ENCODE data around the gene ATP4A.
A peak's percentile ranks its signal among the peaks of the same experiment; 100 is the strongest.

The ATP4A gene

DNA sequence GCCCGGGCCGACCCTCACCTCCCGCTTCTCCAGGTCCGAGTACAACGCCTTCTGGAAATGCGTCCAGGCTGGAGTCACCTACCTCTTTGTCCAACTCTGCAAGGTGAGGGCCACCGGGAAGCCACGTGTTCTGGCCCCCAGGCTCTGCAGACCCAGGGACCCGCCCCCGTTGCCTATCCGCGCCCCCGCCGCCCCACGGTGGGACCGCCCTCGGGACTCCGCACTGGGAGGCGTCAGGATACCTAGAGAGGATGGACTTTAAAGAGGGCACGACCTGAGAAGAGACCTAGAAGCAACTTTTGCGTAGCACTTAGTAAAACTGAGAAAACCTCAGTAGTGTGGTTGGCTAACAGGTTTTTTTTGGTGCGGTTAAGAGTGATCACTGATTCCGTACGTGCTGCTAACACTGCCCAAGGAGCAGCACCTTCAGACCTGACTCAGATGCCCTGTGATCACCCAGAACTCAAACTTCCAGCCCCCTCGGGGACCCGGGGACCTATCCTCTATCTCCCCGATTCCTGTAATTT lies 17.5 kb downstream of the ATP4A start:
- TF ChIP-seq ZFX (IDR thresholded peaks at IDR 0.05; ENCODE audit: borderline replicate concordance), result no peak
- TF ChIP-seq, protein P1, sequence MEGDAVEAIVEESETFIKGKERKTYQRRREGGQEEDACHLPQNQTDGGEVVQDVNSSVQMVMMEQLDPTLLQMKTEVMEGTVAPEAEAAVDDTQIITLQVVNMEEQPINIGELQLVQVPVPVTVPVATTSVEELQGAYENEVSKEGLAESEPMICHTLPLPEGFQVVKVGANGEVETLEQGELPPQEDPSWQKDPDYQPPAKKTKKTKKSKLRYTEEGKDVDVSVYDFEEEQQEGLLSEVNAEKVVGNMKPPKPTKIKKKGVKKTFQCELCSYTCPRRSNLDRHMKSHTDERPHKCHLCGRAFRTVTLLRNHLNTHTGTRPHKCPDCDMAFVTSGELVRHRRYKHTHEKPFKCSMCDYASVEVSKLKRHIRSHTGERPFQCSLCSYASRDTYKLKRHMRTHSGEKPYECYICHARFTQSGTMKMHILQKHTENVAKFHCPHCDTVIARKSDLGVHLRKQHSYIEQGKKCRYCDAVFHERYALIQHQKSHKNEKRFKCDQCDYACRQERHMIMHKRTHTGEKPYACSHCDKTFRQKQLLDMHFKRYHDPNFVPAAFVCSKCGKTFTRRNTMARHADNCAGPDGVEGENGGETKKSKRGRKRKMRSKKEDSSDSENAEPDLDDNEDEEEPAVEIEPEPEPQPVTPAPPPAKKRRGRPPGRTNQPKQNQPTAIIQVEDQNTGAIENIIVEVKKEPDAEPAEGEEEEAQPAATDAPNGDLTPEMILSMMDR (IDR thresholded peaks at IDR 0.05), result no peak
- H3K27ac ChIP-seq, result peak overlapping the region; percentile 73

GRCh38 chr19:35545001-35545854 lies 18.2 kb downstream of the ATP4A start, which contains the start of gene TMEM147:
Gene TMEM147 (plus strand): TSS chr19:35545626. CDS start chr19:35545740, 114 bp downstream.
- peak within 1 kb of the TSS; percentile 73 for H3K27ac ChIP-seq
- TF ChIP-seq, protein P1 (IDR thresholded peaks at IDR 0.05), result no peak
- no peak for TF ChIP-seq ZFX (IDR thresholded peaks at IDR 0.05; ENCODE audit: borderline replicate concordance)

DNA sequence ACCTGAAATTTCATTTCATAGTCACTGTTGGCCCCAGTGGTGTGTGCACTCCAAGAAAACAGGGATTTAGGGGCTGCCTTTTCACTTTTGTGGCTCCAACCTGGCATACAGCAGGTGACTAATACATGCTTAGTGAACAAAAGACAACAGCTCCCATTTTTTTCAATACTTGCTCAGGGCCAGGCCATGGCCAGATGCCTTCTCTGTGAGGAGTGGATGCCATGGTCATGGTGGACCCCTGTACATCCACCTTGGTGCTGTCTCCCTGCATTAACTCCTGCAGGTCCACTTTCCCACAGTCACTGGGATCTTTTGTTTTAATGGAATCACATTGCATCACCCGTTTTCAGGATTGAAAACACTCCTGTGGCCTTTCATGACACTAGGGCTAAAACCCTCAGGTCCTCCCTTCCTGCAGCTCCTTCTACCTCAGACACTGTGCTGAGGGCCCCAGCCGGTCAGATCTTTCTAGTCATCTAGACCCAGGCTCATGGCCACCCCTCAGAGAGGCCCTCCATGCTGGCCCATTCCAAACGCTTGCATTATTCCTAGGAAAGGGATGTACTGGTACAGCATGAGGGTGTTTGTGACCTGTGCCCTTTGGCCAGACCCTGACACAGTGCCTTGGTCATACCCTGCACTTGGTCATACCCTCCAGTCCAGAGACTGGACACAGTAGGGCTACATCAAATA lies 19.2 kb downstream of the ATP4A start:
- TF ChIP-seq ZFX (IDR thresholded peaks at IDR 0.05; ENCODE audit: borderline replicate concordance), result no peak
- TF ChIP-seq, protein P1 (IDR thresholded peaks at IDR 0.05), result no peak
- peak overlapping the region; percentile 73; the same call in 1 of the 2 replicates for H3K27ac ChIP-seq

DNA sequence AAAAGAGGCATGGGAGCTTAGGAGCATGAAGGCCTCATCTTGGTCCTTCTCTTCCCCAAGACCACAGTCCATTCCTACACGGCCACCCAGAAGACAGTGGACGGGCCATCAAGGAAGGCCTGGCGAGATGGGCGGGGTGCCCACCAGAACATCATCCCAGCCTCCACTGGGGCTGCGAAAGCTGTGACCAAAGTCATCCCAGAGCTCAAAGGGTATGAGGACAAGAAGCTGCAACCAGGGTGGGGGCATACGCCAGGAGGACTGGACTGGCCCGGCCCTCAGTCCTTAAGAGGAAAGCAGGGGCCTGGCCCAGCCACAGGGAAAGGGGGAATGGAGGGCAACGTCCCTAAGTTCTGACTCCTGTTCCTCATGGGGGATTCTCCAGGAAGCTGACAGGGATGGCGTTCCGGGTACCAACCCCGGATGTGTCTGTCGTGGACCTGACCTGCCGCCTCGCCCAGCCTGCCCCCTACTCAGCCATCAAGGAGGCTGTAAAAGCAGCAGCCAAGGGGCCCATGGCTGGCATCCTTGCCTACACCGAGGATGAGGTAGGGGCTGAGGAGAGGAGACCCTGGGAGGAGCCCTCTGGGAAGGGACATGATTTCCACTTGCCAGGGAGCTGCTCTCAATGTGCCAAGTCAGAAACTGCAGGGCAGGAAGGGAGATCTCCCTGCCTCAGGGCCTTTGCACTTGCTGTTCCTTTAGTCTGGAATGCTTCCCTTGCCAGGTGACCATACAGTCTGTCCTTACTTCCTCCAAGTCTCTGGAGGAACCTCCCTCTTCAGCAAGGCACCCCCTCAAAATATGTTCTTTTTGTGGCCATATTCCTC lies 20.0 kb downstream of the ATP4A start:
- TF ChIP-seq ZFX (IDR thresholded peaks at IDR 0.05; ENCODE audit: borderline replicate concordance), result no peak
- TF ChIP-seq, protein P1 (IDR thresholded peaks at IDR 0.05), result no peak
- no peak overlapping the region for H3K27ac ChIP-seq

DNA sequence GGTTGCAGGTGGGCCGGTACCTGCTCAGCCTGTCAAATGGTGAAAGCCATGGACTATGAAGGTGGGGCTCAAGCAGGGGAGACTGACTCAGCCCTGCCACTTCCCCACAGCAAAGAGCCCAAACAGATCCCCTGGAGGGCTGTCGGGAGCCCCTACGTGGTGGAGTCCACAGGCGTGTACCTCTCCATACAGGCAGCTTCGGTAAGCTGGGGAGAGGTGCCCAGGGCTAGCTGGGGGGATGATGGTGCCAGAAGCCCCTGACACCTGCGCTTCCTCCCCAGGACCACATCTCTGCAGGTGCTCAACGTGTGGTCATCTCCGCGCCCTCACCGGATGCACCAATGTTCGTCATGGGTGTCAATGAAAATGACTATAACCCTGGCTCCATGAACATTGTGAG lies 21.2 kb downstream of the ATP4A start:
- no peak overlapping the region for H3K27ac ChIP-seq
- TF ChIP-seq, protein P1 (IDR thresholded peaks at IDR 0.05), result no peak
- no peak for TF ChIP-seq ZFX (IDR thresholded peaks at IDR 0.05; ENCODE audit: borderline replicate concordance)

DNA sequence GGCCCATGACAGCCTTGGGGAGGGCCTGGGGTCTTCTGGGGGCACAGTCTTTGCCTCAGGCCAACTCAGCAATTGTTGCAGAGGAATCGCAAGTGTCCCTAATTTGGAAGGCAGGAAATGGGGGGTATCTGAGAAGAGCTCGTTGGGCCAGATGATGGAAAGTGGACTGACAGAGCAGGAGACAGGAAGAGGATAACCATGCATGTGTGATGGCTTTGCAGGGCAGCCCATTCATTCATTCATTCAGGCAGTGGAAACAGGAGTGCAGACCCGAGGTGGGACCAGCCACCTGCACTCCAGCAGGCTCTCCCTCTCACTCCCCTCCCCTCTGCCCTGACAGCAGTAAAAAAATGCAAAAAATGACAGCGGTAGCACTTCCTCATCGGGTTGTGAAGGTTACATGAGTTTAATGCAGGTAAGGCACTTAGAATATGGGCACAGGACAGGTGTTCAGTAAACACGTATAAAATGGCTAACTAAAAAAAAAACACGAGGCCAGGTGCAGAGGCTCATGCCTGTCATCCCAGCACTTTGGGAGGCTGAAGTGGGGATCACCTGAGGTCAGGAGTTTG lies 23.0 kb downstream of the ATP4A start:
- no peak for TF ChIP-seq ZFX (IDR thresholded peaks at IDR 0.05; ENCODE audit: borderline replicate concordance)
- TF ChIP-seq, protein P1 (IDR thresholded peaks at IDR 0.05), result no peak
- H3K27ac ChIP-seq, result no peak overlapping the region
